NT2/D1 (cell line): ENCODE measurements around the gene C1orf216.
"Not testable (repeated sequence)": the region's sequence is repeated elsewhere in the genome, so short reads cannot be mapped to it uniquely, and the experiment has no call there.

Experiments used
- DNase-seq: peaks from one replicate; pipeline ENCODE4 v3.0.0-alpha.2; 2011; ENCODE audit warnings: low read depth, low spot score
- H3K27me3 ChIP-seq: 2 replicates; pipeline ENCODE4 v1.6.0; 2011; ENCODE audit warnings: mild to moderate bottlenecking; ENCODE audit not compliant: insufficient read length, insufficient read depth
- H3K36me3 ChIP-seq: 2 replicates; pipeline ENCODE4 v1.6.1; 2011; ENCODE audit warnings: mild to moderate bottlenecking, low read length, mixed read lengths; ENCODE audit not compliant: insufficient read depth, insufficient read length
- H3K4me1 ChIP-seq: 2 replicates; pipeline ENCODE4 v1.5.1; 2011; ENCODE audit not compliant: insufficient read depth, insufficient read length
- H3K4me3 ChIP-seq: 2 replicates; pipeline ENCODE4 v1.5.1; 2011; ENCODE audit warnings: low read depth; ENCODE audit not compliant: insufficient read length
- H3K9ac ChIP-seq: 2 replicates; pipeline ENCODE4 v1.6.0; 2011; ENCODE audit warnings: low read depth; ENCODE audit not compliant: insufficient read length
- H3K9me3 ChIP-seq: 2 replicates; pipeline ENCODE4 v1.5.1; 2011; ENCODE audit warnings: mild to moderate bottlenecking, low read length; ENCODE audit not compliant: insufficient read depth
- SUZ12 ChIP-seq: IDR thresholded peaks from 2 replicates; pipeline ENCODE4 v1.6.1; 2011; ENCODE audit not compliant: insufficient read length, insufficient read depth; ENCODE audit errors: extremely low read depth
- YY1 ChIP-seq: IDR thresholded peaks from 2 replicates; pipeline ENCODE4 v1.6.1; 2011; ENCODE audit not compliant: insufficient read length, insufficient read depth
- ZNF274 ChIP-seq: IDR thresholded peaks from 2 replicates; pipeline ENCODE4 v1.6.1; 2011; ENCODE audit warnings: mild to moderate bottlenecking, low read depth, low read length

C1orf216 gene

DNA sequence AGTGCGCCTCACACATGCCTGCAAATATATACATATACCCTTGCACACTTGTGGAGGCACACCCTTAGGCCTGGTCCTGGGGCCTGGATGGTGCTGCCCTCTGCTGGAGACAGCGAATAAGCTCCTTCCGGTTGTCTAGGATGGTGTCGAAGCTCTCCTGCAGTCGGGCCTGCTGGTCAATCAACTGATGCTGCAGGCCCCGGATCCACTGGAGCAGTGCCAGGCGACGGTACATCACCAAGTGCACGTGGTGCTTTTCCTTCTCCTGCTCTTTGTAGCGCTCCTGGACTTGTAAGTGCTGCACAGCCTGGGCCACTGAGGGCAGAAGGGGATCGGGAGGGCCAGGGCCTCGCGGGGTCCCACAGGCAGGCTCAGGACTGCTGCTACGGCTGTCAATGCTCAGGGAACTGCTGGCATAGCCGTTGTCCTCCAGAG, 3.1 kb downstream of the C1orf216 start:
- peak; percentile 90 for DNase-seq
- TF ChIP-seq YY1 (no peak), SUZ12 (no peak), ZNF274 (no peak)
- Histone ChIP-seq H3K4me1 (peaks cover 20% of the 10 kb centered on the region), H3K27me3 (no peaks in the 10 kb centered on the region), H3K4me3 (no peak overlapping the region), H3K36me3 (peaks cover 36% of the 10 kb centered on the region), H3K9ac (peak overlapping the region; percentile 3), H3K9me3 (no peaks in the 10 kb centered on the region)

DNA sequence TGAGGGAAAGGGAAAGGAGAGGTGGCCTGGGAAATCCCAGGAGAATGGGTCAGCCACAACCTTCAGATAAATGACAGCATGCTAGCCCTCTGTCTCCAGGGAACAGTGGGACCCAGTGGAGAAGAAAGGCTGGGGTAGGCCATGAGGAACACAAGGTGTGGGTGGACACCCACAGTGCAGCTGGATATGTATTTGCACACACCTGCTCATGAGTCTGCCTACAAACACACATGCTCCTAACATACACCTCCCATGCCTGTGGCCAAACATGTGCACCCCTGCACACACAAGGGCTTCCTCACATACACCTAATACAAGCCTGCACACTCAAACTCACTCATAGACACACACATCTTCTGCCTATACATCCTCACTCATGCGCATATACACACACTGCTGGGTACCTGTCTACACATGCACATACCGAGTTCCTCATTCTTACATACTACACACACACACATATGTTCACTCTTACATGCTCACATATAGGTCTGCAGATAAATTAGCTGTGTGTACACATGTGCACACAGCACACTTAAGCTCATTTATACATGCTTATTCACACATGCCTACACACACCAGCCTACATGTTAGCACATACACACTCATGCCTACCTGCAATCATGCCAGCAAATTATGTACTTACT, 3.6 kb downstream of the C1orf216 start:
- peaks cover 36% of the 10 kb centered on the region for H3K36me3 ChIP-seq
- TF ChIP-seq SUZ12, result no peak
- no peak for TF ChIP-seq ZNF274
- TF ChIP-seq YY1, result no peak
- no peaks in the 10 kb centered on the region for H3K27me3 ChIP-seq
- DNase-seq, result no peak
- no peaks in the 10 kb centered on the region for H3K9me3 ChIP-seq
- no peak overlapping the region for H3K4me3 ChIP-seq
- no peak overlapping the region for H3K9ac ChIP-seq
- peaks cover 20% of the 10 kb centered on the region for H3K4me1 ChIP-seq

DNA sequence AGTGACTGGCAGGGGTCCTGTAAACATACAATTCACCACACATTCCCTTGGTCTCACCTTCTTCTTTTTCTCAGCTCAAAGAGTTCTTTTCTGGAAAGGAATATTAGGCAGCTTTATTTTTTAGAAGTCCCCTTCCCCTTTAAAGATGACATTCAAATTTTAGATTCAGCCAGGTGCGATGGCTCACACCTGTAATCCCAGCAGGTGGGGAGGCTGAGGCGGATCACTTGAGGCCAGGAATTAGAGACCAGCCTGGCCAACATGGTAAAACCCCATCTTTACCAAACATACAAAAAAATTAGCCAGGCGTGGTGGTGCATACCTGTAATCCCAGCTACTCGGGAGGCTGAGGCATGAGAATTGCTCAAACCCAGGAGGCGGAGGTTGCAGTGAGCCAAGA, 7.6 kb downstream of the C1orf216 start:
- H3K9me3 ChIP-seq, DNase-seq, H3K27me3 ChIP-seq, H3K9ac ChIP-seq, H3K4me3 ChIP-seq: not testable (repeated sequence)
- Histone ChIP-seq H3K36me3 (peaks cover 32% of the 10 kb centered on the region), H3K4me1 (peaks cover 19% of the 10 kb centered on the region)

DNA sequence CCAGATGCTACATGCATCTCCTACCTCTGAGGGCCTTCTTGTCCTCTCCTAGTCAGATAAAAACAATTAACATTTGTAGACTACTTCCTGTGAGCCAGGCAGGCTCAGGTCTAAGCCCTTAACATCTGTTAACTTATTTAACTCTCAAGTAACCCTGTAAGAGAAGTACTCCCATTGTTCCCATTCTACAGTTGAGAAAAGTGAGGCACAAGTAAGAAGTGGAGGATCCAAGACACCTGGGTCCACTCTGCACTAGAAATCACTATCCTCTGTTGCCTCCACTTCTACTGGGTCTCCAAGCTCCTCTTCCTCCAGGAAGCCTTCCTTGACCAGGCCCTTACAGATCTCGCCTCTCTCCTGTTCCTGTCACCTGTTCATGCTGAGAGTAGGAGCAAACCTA, 9.7 kb downstream of the C1orf216 start:
- no peaks in the 10 kb centered on the region for H3K27me3 ChIP-seq
- no peak for TF ChIP-seq SUZ12
- no peak for TF ChIP-seq YY1
- no peak for TF ChIP-seq ZNF274
- DNase-seq, result no peak
- no peak overlapping the region for H3K4me3 ChIP-seq
- H3K9me3 ChIP-seq, result no peaks in the 10 kb centered on the region
- peaks cover 10% of the 10 kb centered on the region for H3K36me3 ChIP-seq
- H3K4me1 ChIP-seq, result peaks cover 10% of the 10 kb centered on the region
- H3K9ac ChIP-seq, result no peak overlapping the region

DNA sequence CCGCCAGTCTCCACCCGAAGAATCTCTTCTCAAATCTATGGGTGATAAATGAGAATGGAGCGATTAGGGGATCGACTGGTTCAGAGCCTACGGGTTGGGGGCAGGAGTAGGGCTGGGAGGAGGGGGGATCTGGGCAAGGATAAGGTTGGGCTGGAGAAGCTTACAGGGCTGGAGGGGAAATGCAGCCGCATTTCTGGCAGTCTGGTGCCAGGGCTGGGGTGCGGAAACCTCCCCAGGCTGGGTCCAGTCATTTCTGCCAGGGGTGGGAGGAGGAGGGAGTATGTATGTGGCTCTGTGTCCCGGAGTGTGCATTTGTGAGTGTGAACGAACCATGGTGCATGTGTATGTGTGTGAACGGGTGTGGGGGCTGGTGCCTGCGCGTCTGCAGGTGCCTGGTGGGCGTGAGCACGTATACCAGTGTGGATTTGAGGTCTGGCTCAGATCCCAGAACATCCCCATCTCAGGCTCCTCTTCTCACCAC, 10.2 kb downstream of the C1orf216 start:
- TF ChIP-seq YY1 (no peak), ZNF274 (no peak), SUZ12 (no peak)
- Histone ChIP-seq H3K9me3 (no peaks in the 10 kb centered on the region), H3K4me1 (peaks cover 10% of the 10 kb centered on the region), H3K4me3 (peak overlapping the region; percentile 56), H3K36me3 (peaks cover 6% of the 10 kb centered on the region), H3K9ac (peak overlapping the region; percentile 74), H3K27me3 (no peaks in the 10 kb centered on the region)
- DNase-seq, result no peak

DNA sequence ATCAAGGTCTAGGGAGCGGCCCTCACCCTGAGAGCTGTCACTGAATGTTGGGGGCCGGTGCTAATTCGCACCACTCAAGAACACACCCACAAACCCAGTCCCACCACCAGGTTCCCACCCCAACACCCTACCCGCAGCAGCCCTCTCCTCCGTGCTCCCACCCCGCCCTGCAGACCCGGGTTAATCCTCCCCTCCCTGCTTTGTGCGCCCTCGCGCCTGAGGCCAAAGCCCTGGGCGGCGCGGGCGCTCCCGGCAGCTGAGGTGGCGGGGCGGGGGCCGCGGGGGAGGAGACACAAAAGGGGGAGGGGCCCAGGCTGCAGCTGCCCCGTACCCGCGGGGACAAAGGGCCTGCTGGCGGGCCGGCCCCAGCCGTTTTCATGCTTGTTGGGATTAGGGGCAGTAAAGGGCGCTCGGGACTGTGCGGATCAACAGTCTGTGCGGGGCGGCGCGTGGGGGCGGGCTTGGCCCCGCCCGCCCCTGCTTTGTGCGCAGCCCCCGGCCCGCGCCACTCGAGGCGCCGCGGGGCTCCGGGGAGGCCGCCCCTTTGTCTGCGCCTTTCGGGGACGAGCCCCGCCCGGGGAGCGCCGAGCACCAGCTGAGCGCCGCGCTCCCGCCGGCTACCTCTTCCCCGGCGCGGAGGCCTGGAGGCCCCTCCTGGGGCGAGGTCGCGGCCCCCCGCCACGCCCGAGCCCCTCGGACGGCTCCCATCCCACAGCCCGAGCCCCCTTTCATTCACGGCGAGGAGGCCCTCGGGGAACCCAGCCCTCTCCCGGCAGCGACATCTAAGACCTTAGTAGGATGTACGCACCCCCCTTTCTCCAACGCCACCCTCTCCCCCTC, 10.9 kb downstream of the C1orf216 start:
- Histone ChIP-seq H3K36me3 (no peaks in the 10 kb centered on the region), H3K4me3 (peak overlapping the region; percentile 56), H3K27me3 (no peaks in the 10 kb centered on the region), H3K9me3 (no peaks in the 10 kb centered on the region), H3K9ac (peak overlapping the region; percentile 74), H3K4me1 (peaks cover 13% of the 10 kb centered on the region)
- DNase-seq, result peak; percentile 72
- TF ChIP-seq SUZ12 (no peak), ZNF274 (no peak), YY1 (no peak)

DNA sequence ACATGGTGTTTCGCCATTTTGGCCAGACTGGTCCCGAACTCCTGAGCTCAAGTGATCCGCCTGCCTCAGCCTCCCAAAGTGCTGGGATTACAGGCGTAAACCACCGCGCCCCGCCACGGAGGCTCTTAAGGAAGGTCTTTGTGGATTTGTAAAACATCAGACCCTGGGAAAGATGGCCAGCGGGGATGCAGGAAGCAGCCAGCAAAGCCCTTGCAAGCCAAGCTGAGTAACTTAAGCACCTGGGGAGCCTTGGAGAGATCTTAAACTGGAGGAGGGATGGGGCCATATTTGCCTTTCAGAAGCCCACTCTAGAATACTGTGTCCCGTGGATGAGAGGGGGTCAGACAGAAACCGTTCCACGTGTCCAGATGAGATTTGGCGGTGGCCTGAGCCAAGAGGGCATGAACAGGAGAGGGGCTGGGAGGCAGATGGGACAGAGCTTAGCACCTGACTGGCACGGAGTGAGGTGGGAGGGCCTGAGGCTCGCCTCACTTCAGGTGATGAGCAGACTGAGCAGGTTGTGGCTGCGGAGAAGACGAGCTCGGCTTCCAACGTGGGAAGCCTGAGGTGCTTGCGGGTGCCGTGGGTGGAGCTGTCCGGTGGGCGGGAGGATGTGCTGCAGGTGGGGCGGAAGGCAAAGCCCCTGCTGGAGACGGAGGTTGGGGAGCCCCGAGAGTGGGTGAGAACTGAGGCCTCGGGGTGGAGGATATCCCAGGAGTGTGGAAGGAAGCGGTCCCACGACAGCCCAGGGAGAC, 11.7 kb downstream of the C1orf216 start:
- no peak for DNase-seq
- peak overlapping the region; percentile 71 for H3K9ac ChIP-seq
- peak overlapping the region; percentile 56 for H3K4me3 ChIP-seq
- no peak for TF ChIP-seq YY1
- no peak for TF ChIP-seq SUZ12
- no peak for TF ChIP-seq ZNF274
- no peaks in the 10 kb centered on the region for H3K36me3 ChIP-seq
- H3K27me3 ChIP-seq, result no peaks in the 10 kb centered on the region
- no peaks in the 10 kb centered on the region for H3K9me3 ChIP-seq
- peaks cover 15% of the 10 kb centered on the region for H3K4me1 ChIP-seq
